ENCODE measurements around the gene CLIC6.

CLIC6 gene

GRCh38 chr21:34730756-34731445 is 62.1 kb downstream of the CLIC6 start:
- no peak for DNase-seq

GRCh38 chr21:34732388-34732821 is 63.6 kb downstream of the CLIC6 start:
- DNase-seq, result no peak

GRCh38 chr21:34733852-34734251 is 65.1 kb downstream of the CLIC6 start:
- no peak for DNase-seq

GRCh38 chr21:34734696-34735095 is 65.9 kb downstream of the CLIC6 start:
- DNase-seq, result no peak

- DNase-seq, result no peak
Observed at GRCh38 chr21:34736116-34736874, 67.5 kb downstream of the CLIC6 start.

GRCh38 chr21:34737115-34737514 is 68.3 kb downstream of the CLIC6 start:
- no peak for DNase-seq

GRCh38 chr21:34740198-34740597 is 71.4 kb downstream of the CLIC6 start:
- DNase-seq, result no peak

- no peak for DNase-seq
Observed at GRCh38 chr21:34743285-34743684, 74.5 kb downstream of the CLIC6 start.

GRCh38 chr21:34743831-34744230 is 75.0 kb downstream of the CLIC6 start:
- DNase-seq, result no peak

- no peak for DNase-seq
Observed at GRCh38 chr21:34744801-34745200, 76.0 kb downstream of the CLIC6 start.

GRCh38 chr21:34745557-34746255 is 76.9 kb downstream of the CLIC6 start:
- peak; percentile 82 for DNase-seq

- DNase-seq, result no peak
Observed at GRCh38 chr21:34748862-34749261, 80.1 kb downstream of the CLIC6 start.

- no peak for DNase-seq
Observed at GRCh38 chr21:34754690-34755647, 86.2 kb downstream of the CLIC6 start.

- no peak for DNase-seq
Observed at GRCh38 chr21:34761758-34762330, 93.0 kb downstream of the CLIC6 start.

GRCh38 chr21:34762786-34763185 is 94.0 kb downstream of the CLIC6 start:
- DNase-seq, result no peak

GRCh38 chr21:34764715-34765284 is 96.0 kb downstream of the CLIC6 start:
- DNase-seq, result no peak

- no peak for DNase-seq
Observed at GRCh38 chr21:34765619-34766018, 96.8 kb downstream of the CLIC6 start.

- no peak for DNase-seq
Observed at GRCh38 chr21:34766862-34767261, 98.1 kb downstream of the CLIC6 start.

Data from RPMI8226 (cell line).